Hematopoietic multipotent progenitor cell treated with erythropoietin and hydrocortisone succinate and interleukin-3 and kit ligand, for 8 days (in vitro differentiated cells): ENCODE data around the gene GOLGA3.
"Not testable (repeated sequence)": the region's sequence is repeated elsewhere in the genome, so short reads cannot be mapped to it uniquely, and the experiment has no call there.

ENCODE experiments used
- DNase-seq: peaks from one replicate; pipeline ENCODE4 v3.0.0-alpha.2; 2015

The GOLGA3 gene

GRCh38 chr12:132841151-132841550 is 12.5 kb upstream of the GOLGA3 start:
- DNase-seq = no peak

- no peak for DNase-seq
These were observed 11.9 kb upstream of the GOLGA3 start for GRCh38 chr12:132840536-132840935.

- DNase-seq = no peak
These were observed 11.0 kb upstream of the GOLGA3 start for GRCh38 chr12:132839558-132840235.

GRCh38 chr12:132838410-132839080 is 9.9 kb upstream of the GOLGA3 start:
- no peak for DNase-seq

GRCh38 chr12:132837693-132838409 is 9.2 kb upstream of the GOLGA3 start:
- no peak for DNase-seq

GRCh38 chr12:132836795-132837331 is 8.2 kb upstream of the GOLGA3 start:
- DNase-seq = no peak

- not testable (repeated sequence) for DNase-seq
These were observed 7.6 kb upstream of the GOLGA3 start for GRCh38 chr12:132836230-132836629.

GRCh38 chr12:132835076-132836025 is 6.7 kb upstream of the GOLGA3 start:
- peak; percentile 56 for DNase-seq

- no peak for DNase-seq
These were observed 5.6 kb upstream of the GOLGA3 start for GRCh38 chr12:132834181-132834711.

- no peak for DNase-seq
These were observed 4.7 kb upstream of the GOLGA3 start for GRCh38 chr12:132833341-132833740.

- DNase-seq = no peak
These were observed 3.1 kb upstream of the GOLGA3 start for GRCh38 chr12:132831771-132832170.

- peak; percentile 57 for DNase-seq
These were observed 636 bp downstream of the GOLGA3 start for GRCh38 chr12:132827763-132828703.

GRCh38 chr12:132825861-132826260 is 2.8 kb downstream of the GOLGA3 start:
- DNase-seq = no peak

- no peak for DNase-seq
These were observed 3.6 kb downstream of the GOLGA3 start for GRCh38 chr12:132825089-132825488.

- no peak for DNase-seq
These were observed 4.6 kb downstream of the GOLGA3 start for GRCh38 chr12:132824053-132824452.

GRCh38 chr12:132818562-132818961 is 10.1 kb downstream of the GOLGA3 start:
- DNase-seq = no peak

GRCh38 chr12:132814232-132814631 is 14.4 kb downstream of the GOLGA3 start:
- DNase-seq = no peak

- DNase-seq = no peak
These were observed 15.2 kb downstream of the GOLGA3 start for GRCh38 chr12:132813443-132813842.

GRCh38 chr12:132812631-132813305 is 15.9 kb downstream of the GOLGA3 start:
- DNase-seq = peak; percentile 72

GRCh38 chr12:132809391-132809790 is 19.3 kb downstream of the GOLGA3 start:
- DNase-seq = peak; percentile 50
